ENCODE measurements around the gene COMTD1. TPM values are rescaled to one million over a fixed set of nuclear protein-coding genes. Genes with fewer than 3 reads are reported as not detected.
"Not testable (repeated sequence)": the region's sequence is repeated elsewhere in the genome, so short reads cannot be mapped to it uniquely, and the experiment has no call there.

The COMTD1 gene
- total and polyA plus RNA-seq, 2 donors (not counting 1 experiment from before 2014, with no cell fraction given): 14.5 to 23.8 TPM

DNA sequence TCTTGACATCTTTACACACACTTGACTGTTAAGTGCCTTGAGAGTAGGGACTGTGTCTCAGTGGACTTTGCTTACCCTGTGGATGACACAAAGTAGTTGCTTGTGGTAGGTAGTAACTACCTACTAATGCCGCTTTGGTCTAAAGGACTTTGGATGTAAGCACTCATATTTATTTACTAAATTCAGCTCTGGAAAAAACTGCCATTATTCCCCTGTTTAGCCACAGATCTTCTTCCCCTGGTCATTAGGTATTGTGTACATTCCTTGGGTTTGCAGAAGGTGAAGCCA is 28.0 kb downstream of the COMTD1 start:
- H3K27ac Mint-ChIP-seq: no peak overlapping the region
- Histone ChIP-seq H3K9ac (ENCODE audit: low read length) (no peak overlapping the region), H2AFZ (ENCODE audit: insufficient read depth, low read depth, low read length, poor library complexity, severe bottlenecking) (no peak overlapping the region), H3K79me2 (ENCODE audit: control insufficient read depth, insufficient read depth, low read length) (peaks cover 21% of the 10 kb centered on the region), H4K20me1 (ENCODE audit: control insufficient read depth, insufficient read depth, low read length, poor library complexity, severe bottlenecking) (peaks cover 12% of the 10 kb centered on the region), H3K4me1 (ENCODE audit: control insufficient read depth in 2 of 2, insufficient read depth in 2 of 2, low read length in 2 of 2) (peaks cover 12 to 20% of the 10 kb centered on the region in 2 donors), H3K27ac (ENCODE audit: low read length in 2 of 2) (no peak overlapping the region), H3K9me3 (ENCODE audit: control extremely low read depth in 1 of 3, control insufficient read depth in 2 of 3, insufficient read depth in 1 of 3, low read length in 2 of 3) (no peaks in the 10 kb centered on the region), H3K4me2 (replicated peaks; ENCODE audit: low read depth, low read length, poor library complexity, severe bottlenecking) (no peak overlapping the region), H3K4me3 (ENCODE audit: control extremely low read depth in 1 of 5, extremely low read depth in 1 of 5, insufficient read depth in 1 of 5, low read depth in 2 of 5, low read length in 4 of 5) (no peak overlapping the region), H3K36me3 (replicated peaks in 1 of 2; ENCODE audit: control extremely low read depth in 1 of 2, control insufficient read depth in 1 of 2, extremely low read depth in 1 of 2, insufficient read depth in 2 of 2, low read length in 1 of 2) (no peaks in the 10 kb centered on the region), H3K27me3 (replicated peaks in 1 of 4; ENCODE audit: control extremely low read depth in 1 of 4, control insufficient read depth in 3 of 4, insufficient read depth in 4 of 4, low read length in 3 of 4) (no peaks in the 10 kb centered on the region)
- CTCF ChIA-PET: interaction anchor here (0.8 to 1.4 kb wide), 4 partner anchors 20 to 28 kb away, joined by 3 read pairs; partner anchors contain the start of gene COMTD1
- TF ChIP-seq EZH2 (IDR thresholded peaks at IDR 0.05; ENCODE audit: borderline replicate concordance, insufficient read depth, low read depth, low read length, poor library complexity, severe bottlenecking): no peak
- TF ChIP-seq, protein P1, sequence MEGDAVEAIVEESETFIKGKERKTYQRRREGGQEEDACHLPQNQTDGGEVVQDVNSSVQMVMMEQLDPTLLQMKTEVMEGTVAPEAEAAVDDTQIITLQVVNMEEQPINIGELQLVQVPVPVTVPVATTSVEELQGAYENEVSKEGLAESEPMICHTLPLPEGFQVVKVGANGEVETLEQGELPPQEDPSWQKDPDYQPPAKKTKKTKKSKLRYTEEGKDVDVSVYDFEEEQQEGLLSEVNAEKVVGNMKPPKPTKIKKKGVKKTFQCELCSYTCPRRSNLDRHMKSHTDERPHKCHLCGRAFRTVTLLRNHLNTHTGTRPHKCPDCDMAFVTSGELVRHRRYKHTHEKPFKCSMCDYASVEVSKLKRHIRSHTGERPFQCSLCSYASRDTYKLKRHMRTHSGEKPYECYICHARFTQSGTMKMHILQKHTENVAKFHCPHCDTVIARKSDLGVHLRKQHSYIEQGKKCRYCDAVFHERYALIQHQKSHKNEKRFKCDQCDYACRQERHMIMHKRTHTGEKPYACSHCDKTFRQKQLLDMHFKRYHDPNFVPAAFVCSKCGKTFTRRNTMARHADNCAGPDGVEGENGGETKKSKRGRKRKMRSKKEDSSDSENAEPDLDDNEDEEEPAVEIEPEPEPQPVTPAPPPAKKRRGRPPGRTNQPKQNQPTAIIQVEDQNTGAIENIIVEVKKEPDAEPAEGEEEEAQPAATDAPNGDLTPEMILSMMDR (IDR thresholded peaks at IDR 0.05): no peak
- DNase-seq (no peak), ATAC-seq (ENCODE audit: low read depth) (no peak)
- intact Hi-C loops (cut with micrococcal nuclease): no loop called here
- H3K27me3 Mint-ChIP-seq: no peaks in the 10 kb centered on the region
- no CpG with 5 or more reads among the region's 1 CpG for WGBS (ENCODE audit: insufficient coverage)
- POLR2A ChIA-PET: interaction anchor here (1.5 kb wide), 1 partner anchor 27 kb away, joined by 5 read pairs; no protein-coding TSS in a partner anchor
- H3K4me1 Mint-ChIP-seq: peaks cover 19% of the 10 kb centered on the region
- H3K9me3 Mint-ChIP-seq (ENCODE audit: insufficient read depth): no peaks in the 10 kb centered on the region
- H3K4me3 Mint-ChIP-seq: no peak overlapping the region

GRCh38 chr10:75207079-75207856 is 28.5 kb downstream of the COMTD1 start:
- no peak overlapping the region for H3K4me3 ChIP-seq (ENCODE audit: control extremely low read depth in 1 of 5, extremely low read depth in 1 of 5, insufficient read depth in 1 of 5, low read depth in 2 of 5, low read length in 4 of 5)
- H3K27me3 ChIP-seq (replicated peaks in 1 of 4; ENCODE audit: control extremely low read depth in 1 of 4, control insufficient read depth in 3 of 4, insufficient read depth in 4 of 4, low read length in 3 of 4): no peaks in the 10 kb centered on the region
- ChIA-PET POLR2A (interaction anchor here (1.5 kb wide), 1 partner anchor 27 kb away, joined by 5 read pairs; no protein-coding TSS in a partner anchor), CTCF (interaction anchor here (0.8 to 1.4 kb wide), 5 partner anchors 19 to 28 kb away, joined by 3 to 4 read pairs (median 3); partner anchors contain the start of gene COMTD1)
- peaks cover 16% of the 10 kb centered on the region for H3K79me2 ChIP-seq (ENCODE audit: control insufficient read depth, insufficient read depth, low read length)
- no peak overlapping the region for H3K9ac ChIP-seq (ENCODE audit: low read length)
- Mint-ChIP-seq H3K27me3 (no peaks in the 10 kb centered on the region), H3K4me3 (no peak overlapping the region), H3K9me3 (ENCODE audit: insufficient read depth) (no peaks in the 10 kb centered on the region), H3K4me1 (peaks cover 13% of the 10 kb centered on the region), H3K27ac (no peak overlapping the region)
- 81% methylated on average over 10 of the region's 13 CpGs for WGBS (ENCODE audit: insufficient coverage)
- H3K9me3 ChIP-seq (ENCODE audit: control extremely low read depth in 1 of 3, control insufficient read depth in 2 of 3, insufficient read depth in 1 of 3, low read length in 2 of 3): no peaks in the 10 kb centered on the region
- intact Hi-C loops (cut with micrococcal nuclease): no loop called here
- H4K20me1 ChIP-seq (ENCODE audit: control insufficient read depth, insufficient read depth, low read length, poor library complexity, severe bottlenecking): peaks cover 12% of the 10 kb centered on the region
- H3K27ac ChIP-seq (ENCODE audit: low read length in 2 of 2): no peak overlapping the region
- H3K4me2 ChIP-seq (replicated peaks; ENCODE audit: low read depth, low read length, poor library complexity, severe bottlenecking): no peak overlapping the region
- peaks cover 10 to 18% of the 10 kb centered on the region in 2 donors for H3K4me1 ChIP-seq (ENCODE audit: control insufficient read depth in 2 of 2, insufficient read depth in 2 of 2, low read length in 2 of 2)
- H2AFZ ChIP-seq (ENCODE audit: insufficient read depth, low read depth, low read length, poor library complexity, severe bottlenecking): no peak overlapping the region
- TF ChIP-seq, protein P1 (IDR thresholded peaks at IDR 0.05): no peak
- TF ChIP-seq EZH2 (IDR thresholded peaks at IDR 0.05; ENCODE audit: borderline replicate concordance, insufficient read depth, low read depth, low read length, poor library complexity, severe bottlenecking): no peak
- H3K36me3 ChIP-seq (replicated peaks in 1 of 2; ENCODE audit: control extremely low read depth in 1 of 2, control insufficient read depth in 1 of 2, extremely low read depth in 1 of 2, insufficient read depth in 2 of 2, low read length in 1 of 2): no peaks in the 10 kb centered on the region
- DNase-seq (no peak), ATAC-seq (ENCODE audit: low read depth) (no peak)

- H3K4me3 Mint-ChIP-seq; ATAC-seq (ENCODE audit: low read depth); H3K79me2 ChIP-seq (ENCODE audit: control insufficient read depth, insufficient read depth, low read length); H3K4me2 ChIP-seq (replicated peaks; ENCODE audit: low read depth, low read length, poor library complexity, severe bottlenecking); H3K27me3 Mint-ChIP-seq; H3K27me3 ChIP-seq (replicated peaks in 1 of 4; ENCODE audit: control extremely low read depth in 1 of 4, control insufficient read depth in 3 of 4, insufficient read depth in 4 of 4, low read length in 3 of 4); DNase-seq; H3K27ac Mint-ChIP-seq; H3K9me3 ChIP-seq (ENCODE audit: control extremely low read depth in 1 of 3, control insufficient read depth in 2 of 3, insufficient read depth in 1 of 3, low read length in 2 of 3); H3K36me3 ChIP-seq (replicated peaks in 1 of 2; ENCODE audit: control extremely low read depth in 1 of 2, control insufficient read depth in 1 of 2, extremely low read depth in 1 of 2, insufficient read depth in 2 of 2, low read length in 1 of 2); H3K4me1 Mint-ChIP-seq; H3K9ac ChIP-seq (ENCODE audit: low read length); H4K20me1 ChIP-seq (ENCODE audit: control insufficient read depth, insufficient read depth, low read length, poor library complexity, severe bottlenecking); H3K4me3 ChIP-seq (ENCODE audit: control extremely low read depth in 1 of 5, extremely low read depth in 1 of 5, insufficient read depth in 1 of 5, low read depth in 2 of 5, low read length in 4 of 5); H2AFZ ChIP-seq (ENCODE audit: insufficient read depth, low read depth, low read length, poor library complexity, severe bottlenecking); intact Hi-C loops (cut with micrococcal nuclease); H3K9me3 Mint-ChIP-seq (ENCODE audit: insufficient read depth); H3K27ac ChIP-seq (ENCODE audit: low read length in 2 of 2): not testable (repeated sequence)
- POLR2A ChIA-PET: interaction anchor here (1.5 kb wide), 1 partner anchor 28 kb away, joined by 5 read pairs; no protein-coding TSS in a partner anchor
- CTCF ChIA-PET: interaction anchor here (0.6 to 2.0 kb wide), 4 partner anchors 19 to 29 kb away, joined by 3 to 7 read pairs (median 4); partner anchors contain the start of gene COMTD1
- peaks cover 4 to 12% of the 10 kb centered on the region in 2 donors for H3K4me1 ChIP-seq (ENCODE audit: control insufficient read depth in 2 of 2, insufficient read depth in 2 of 2, low read length in 2 of 2)
- 97% methylated on average over 7 of the region's 14 CpGs for WGBS (ENCODE audit: insufficient coverage)
Measured at GRCh38 chr10:75206638-75207037, 29.1 kb downstream of the COMTD1 start.

Measured in B cell (primary cell).